ENCODE results near the gene EPB41L2.

Gene EPB41L2

GRCh38 chr6:130847001-130847910 is 215.8 kb downstream of the EPB41L2 start:
- H3K4me1 ChIP-seq (ENCODE audit: control insufficient read depth, insufficient read depth, low read length): no peaks in the 10 kb centered on the region
- no peak overlapping the region for H3K9ac ChIP-seq (ENCODE audit: low read depth, low read length)
- H3K36me3 ChIP-seq (ENCODE audit: control insufficient read depth, insufficient read depth, low read length): no peaks in the 10 kb centered on the region
- no peaks in the 10 kb centered on the region for H3K9me3 ChIP-seq (ENCODE audit: control insufficient read depth, insufficient read depth, low read length)
- H3K4me3 ChIP-seq (ENCODE audit: low read depth, low read length): no peak overlapping the region
- H3K27me3 ChIP-seq (ENCODE audit: control insufficient read depth, insufficient read depth, low read length): no peaks in the 10 kb centered on the region

- H3K36me3 ChIP-seq (ENCODE audit: control insufficient read depth, insufficient read depth, low read length): no peaks in the 10 kb centered on the region
- H3K9ac ChIP-seq (ENCODE audit: low read depth, low read length): no peak overlapping the region
- H3K9me3 ChIP-seq (ENCODE audit: control insufficient read depth, insufficient read depth, low read length): no peaks in the 10 kb centered on the region
- no peak overlapping the region for H3K4me3 ChIP-seq (ENCODE audit: low read depth, low read length)
- no peaks in the 10 kb centered on the region for H3K27me3 ChIP-seq (ENCODE audit: control insufficient read depth, insufficient read depth, low read length)
- no peaks in the 10 kb centered on the region for H3K4me1 ChIP-seq (ENCODE audit: control insufficient read depth, insufficient read depth, low read length)
These were observed 216.5 kb downstream of the EPB41L2 start for GRCh38 chr6:130846501-130846900.

- H3K36me3 ChIP-seq (ENCODE audit: control insufficient read depth, insufficient read depth, low read length): no peaks in the 10 kb centered on the region
- no peaks in the 10 kb centered on the region for H3K9me3 ChIP-seq (ENCODE audit: control insufficient read depth, insufficient read depth, low read length)
- H3K4me3 ChIP-seq (ENCODE audit: low read depth, low read length): no peak overlapping the region
- H3K27me3 ChIP-seq (ENCODE audit: control insufficient read depth, insufficient read depth, low read length): no peaks in the 10 kb centered on the region
- no peak overlapping the region for H3K9ac ChIP-seq (ENCODE audit: low read depth, low read length)
- H3K4me1 ChIP-seq (ENCODE audit: control insufficient read depth, insufficient read depth, low read length): peaks cover 6% of the 10 kb centered on the region
These were observed 219.3 kb downstream of the EPB41L2 start for GRCh38 chr6:130843575-130844320.

GRCh38 chr6:130841128-130841728 is 221.8 kb downstream of the EPB41L2 start:
- peaks cover 6% of the 10 kb centered on the region for H3K4me1 ChIP-seq (ENCODE audit: control insufficient read depth, insufficient read depth, low read length)
- H3K9ac ChIP-seq (ENCODE audit: low read depth, low read length): no peak overlapping the region
- H3K27me3 ChIP-seq (ENCODE audit: control insufficient read depth, insufficient read depth, low read length): no peaks in the 10 kb centered on the region
- H3K4me3 ChIP-seq (ENCODE audit: low read depth, low read length): no peak overlapping the region
- H3K36me3 ChIP-seq (ENCODE audit: control insufficient read depth, insufficient read depth, low read length): no peaks in the 10 kb centered on the region
- no peaks in the 10 kb centered on the region for H3K9me3 ChIP-seq (ENCODE audit: control insufficient read depth, insufficient read depth, low read length)

DNA sequence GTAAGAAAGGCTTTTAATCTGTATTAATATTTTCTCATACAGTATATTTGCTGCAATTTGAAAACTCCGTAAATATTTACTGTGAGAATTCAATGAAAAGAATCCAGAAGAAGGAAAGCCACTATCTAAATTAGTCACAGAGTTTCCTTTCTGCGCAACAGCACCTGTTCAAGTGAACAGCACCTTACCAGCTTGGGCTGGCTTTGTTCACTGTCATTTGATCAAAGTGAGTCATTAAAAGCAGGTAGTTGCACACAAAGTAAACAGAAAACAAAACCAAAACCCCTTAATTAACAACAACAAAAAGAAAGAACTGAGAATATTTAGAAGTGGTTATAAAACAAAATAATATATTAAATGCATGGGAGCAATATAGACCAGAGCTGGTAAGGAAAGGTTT is 223.0 kb downstream of the EPB41L2 start:
- H3K9ac ChIP-seq (ENCODE audit: low read depth, low read length): no peak overlapping the region
- H3K4me1 ChIP-seq (ENCODE audit: control insufficient read depth, insufficient read depth, low read length): peaks cover 6% of the 10 kb centered on the region
- H3K36me3 ChIP-seq (ENCODE audit: control insufficient read depth, insufficient read depth, low read length): no peaks in the 10 kb centered on the region

DNA sequence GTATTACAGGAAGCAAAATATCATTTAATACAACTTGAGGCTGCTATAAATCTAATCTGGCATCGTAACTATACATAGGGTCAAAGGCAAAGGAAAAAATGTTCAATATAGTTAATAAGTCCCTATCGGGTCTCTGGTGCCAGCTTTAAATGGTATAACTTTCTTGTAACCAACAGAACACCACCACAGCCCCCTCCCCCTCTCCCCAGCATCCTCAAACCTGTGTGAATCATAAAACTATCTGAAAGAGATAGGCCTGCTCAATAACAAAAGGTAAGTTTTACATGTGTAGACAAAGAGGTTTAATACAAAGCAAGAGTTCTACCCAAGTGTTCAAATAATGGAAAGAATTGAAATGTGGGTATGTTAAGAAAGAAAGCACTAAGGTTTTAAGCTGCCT is 223.7 kb downstream of the EPB41L2 start:
- H3K36me3 ChIP-seq (ENCODE audit: control insufficient read depth, insufficient read depth, low read length): no peaks in the 10 kb centered on the region
- no peaks in the 10 kb centered on the region for H3K9me3 ChIP-seq (ENCODE audit: control insufficient read depth, insufficient read depth, low read length)
- H3K4me1 ChIP-seq (ENCODE audit: control insufficient read depth, insufficient read depth, low read length): peaks cover 6% of the 10 kb centered on the region
- no peaks in the 10 kb centered on the region for H3K27me3 ChIP-seq (ENCODE audit: control insufficient read depth, insufficient read depth, low read length)
- H3K4me3 ChIP-seq (ENCODE audit: low read depth, low read length): no peak overlapping the region
- H3K9ac ChIP-seq (ENCODE audit: low read depth, low read length): no peak overlapping the region

More for the DNA sequence above, 223.0 kb downstream of the EPB41L2 start:
- H3K4me3 ChIP-seq (ENCODE audit: low read depth, low read length): no peak overlapping the region
- no peaks in the 10 kb centered on the region for H3K9me3 ChIP-seq (ENCODE audit: control insufficient read depth, insufficient read depth, low read length)
- no peaks in the 10 kb centered on the region for H3K27me3 ChIP-seq (ENCODE audit: control insufficient read depth, insufficient read depth, low read length)

- Histone ChIP-seq H3K4me3 (ENCODE audit: low read depth, low read length) (no peak overlapping the region), H3K36me3 (ENCODE audit: control insufficient read depth, insufficient read depth, low read length) (no peaks in the 10 kb centered on the region), H3K9ac (ENCODE audit: low read depth, low read length) (no peak overlapping the region), H3K27me3 (ENCODE audit: control insufficient read depth, insufficient read depth, low read length) (no peaks in the 10 kb centered on the region), H3K9me3 (ENCODE audit: control insufficient read depth, insufficient read depth, low read length) (no peaks in the 10 kb centered on the region), H3K4me1 (ENCODE audit: control insufficient read depth, insufficient read depth, low read length) (peaks cover 6% of the 10 kb centered on the region)
These were observed 224.1 kb downstream of the EPB41L2 start for GRCh38 chr6:130838951-130839350.

DNA sequence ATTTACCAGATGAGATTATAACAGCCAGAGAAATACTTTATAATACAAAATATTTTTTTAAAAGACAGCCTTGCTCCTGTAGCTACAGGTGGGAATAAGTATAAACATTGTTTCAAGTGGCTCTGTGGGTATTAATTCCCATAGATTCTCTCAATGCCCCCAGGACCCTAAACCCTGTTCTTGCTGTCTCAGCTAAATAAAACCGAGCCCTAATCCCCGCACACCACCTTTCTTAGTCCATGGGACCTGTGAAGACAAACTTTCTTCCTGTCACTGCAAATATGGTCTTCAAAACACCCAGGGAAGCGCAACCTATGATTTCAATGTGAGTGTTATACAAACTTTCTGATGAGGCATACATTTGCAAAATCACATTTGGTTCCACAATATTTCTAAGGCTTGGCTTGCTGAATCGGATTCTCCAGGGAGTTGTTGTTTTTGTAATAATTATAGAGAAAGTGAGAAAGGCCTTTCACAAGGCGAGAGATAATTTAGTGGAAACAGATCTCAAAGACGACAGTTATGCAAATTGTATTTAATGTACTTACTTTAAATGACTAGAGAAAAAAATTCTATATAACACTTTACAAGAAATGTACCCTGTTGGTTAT is 224.7 kb downstream of the EPB41L2 start:
- Histone ChIP-seq H3K4me3 (ENCODE audit: low read depth, low read length) (no peak overlapping the region), H3K4me1 (ENCODE audit: control insufficient read depth, insufficient read depth, low read length) (peaks cover 6% of the 10 kb centered on the region), H3K36me3 (ENCODE audit: control insufficient read depth, insufficient read depth, low read length) (no peaks in the 10 kb centered on the region), H3K9ac (ENCODE audit: low read depth, low read length) (no peak overlapping the region), H3K9me3 (ENCODE audit: control insufficient read depth, insufficient read depth, low read length) (no peaks in the 10 kb centered on the region), H3K27me3 (ENCODE audit: control insufficient read depth, insufficient read depth, low read length) (no peaks in the 10 kb centered on the region)

GRCh38 chr6:130837067-130837466 is 226.0 kb downstream of the EPB41L2 start:
- peaks cover 6% of the 10 kb centered on the region for H3K4me1 ChIP-seq (ENCODE audit: control insufficient read depth, insufficient read depth, low read length)
- no peak overlapping the region for H3K4me3 ChIP-seq (ENCODE audit: low read depth, low read length)
- H3K9me3 ChIP-seq (ENCODE audit: control insufficient read depth, insufficient read depth, low read length): no peaks in the 10 kb centered on the region
- no peaks in the 10 kb centered on the region for H3K36me3 ChIP-seq (ENCODE audit: control insufficient read depth, insufficient read depth, low read length)
- no peak overlapping the region for H3K9ac ChIP-seq (ENCODE audit: low read depth, low read length)
- no peaks in the 10 kb centered on the region for H3K27me3 ChIP-seq (ENCODE audit: control insufficient read depth, insufficient read depth, low read length)

- Histone ChIP-seq H3K4me1 (ENCODE audit: control insufficient read depth, insufficient read depth, low read length) (peaks cover 6% of the 10 kb centered on the region), H3K4me3 (ENCODE audit: low read depth, low read length) (no peak overlapping the region)
These were observed 226.9 kb downstream of the EPB41L2 start for GRCh38 chr6:130836055-130836640.

More at GRCh38 chr6:130836055-130836640, 226.9 kb downstream of the EPB41L2 start:
- no peaks in the 10 kb centered on the region for H3K27me3 ChIP-seq (ENCODE audit: control insufficient read depth, insufficient read depth, low read length)
- no peaks in the 10 kb centered on the region for H3K36me3 ChIP-seq (ENCODE audit: control insufficient read depth, insufficient read depth, low read length)
- H3K9ac ChIP-seq (ENCODE audit: low read depth, low read length): no peak overlapping the region
- H3K9me3 ChIP-seq (ENCODE audit: control insufficient read depth, insufficient read depth, low read length): no peaks in the 10 kb centered on the region
